ENCODE measurements around the gene MYADM. TPM values are rescaled to one million over a fixed set of nuclear protein-coding genes. Genes with fewer than 3 reads are reported as not detected.
"Not testable (repeated sequence)": the region's sequence is repeated elsewhere in the genome, so short reads cannot be mapped to it uniquely, and the experiment has no call there.

The MYADM gene
- total RNA-seq, 1 experiment from 2014 or later = 4.5 TPM

GRCh38 chr19:53865918-53866864 is 1.5 kb upstream of the MYADM start:
- in situ Hi-C loops (cut with HindIII; ENCODE audit: low pct_unique_long_range_greater_than_20kb, low sequenced_read_pairs) = no loop called here

GRCh38 chr19:53866865-53867224 is 838 bp upstream of the MYADM start:
- in situ Hi-C loops (cut with HindIII; ENCODE audit: low pct_unique_long_range_greater_than_20kb, low sequenced_read_pairs) = no loop called here

More at GRCh38 chr19:53865918-53866864, 1.5 kb upstream of the MYADM start:
- no peak for DNase-seq (ENCODE audit: low read depth, low spot score)

GRCh38 chr19:53868091-53868891 is 608 bp downstream of the MYADM start:
- no peak for DNase-seq (ENCODE audit: low read depth, low spot score)
- in situ Hi-C loops (cut with HindIII; ENCODE audit: low pct_unique_long_range_greater_than_20kb, low sequenced_read_pairs) = no loop called here

More at GRCh38 chr19:53866865-53867224, 838 bp upstream of the MYADM start:
- DNase-seq (ENCODE audit: low read depth, low spot score) = no peak

GRCh38 chr19:53868892-53869804 is 1.5 kb downstream of the MYADM start:
- in situ Hi-C loops (cut with HindIII; ENCODE audit: low pct_unique_long_range_greater_than_20kb, low sequenced_read_pairs) = no loop called here
- DNase-seq (ENCODE audit: low read depth, low spot score) = peak; percentile 79

- in situ Hi-C loops (cut with HindIII; ENCODE audit: low pct_unique_long_range_greater_than_20kb, low sequenced_read_pairs) = not testable (repeated sequence)
Observed at GRCh38 chr19:53869805-53870484, 2.3 kb downstream of the MYADM start.

GRCh38 chr19:53870485-53870844 is 2.8 kb downstream of the MYADM start:
- DNase-seq (ENCODE audit: low read depth, low spot score) = no peak
- in situ Hi-C loops (cut with HindIII; ENCODE audit: low pct_unique_long_range_greater_than_20kb, low sequenced_read_pairs) = no loop called here

More at GRCh38 chr19:53869805-53870484, 2.3 kb downstream of the MYADM start:
- not testable (repeated sequence) for DNase-seq (ENCODE audit: low read depth, low spot score)

GRCh38 chr19:53871454-53871853 is 3.8 kb downstream of the MYADM start:
- DNase-seq (ENCODE audit: low read depth, low spot score) = no peak
- in situ Hi-C loops (cut with HindIII; ENCODE audit: low pct_unique_long_range_greater_than_20kb, low sequenced_read_pairs) = no loop called here

- DNase-seq (ENCODE audit: low read depth, low spot score) = no peak
Observed at GRCh38 chr19:53872762-53873161, 5.1 kb downstream of the MYADM start.

GRCh38 chr19:53873773-53874605 is 6.3 kb downstream of the MYADM start:
- in situ Hi-C loops (cut with HindIII; ENCODE audit: low pct_unique_long_range_greater_than_20kb, low sequenced_read_pairs) = no loop called here
- no peak for DNase-seq (ENCODE audit: low read depth, low spot score)

More at GRCh38 chr19:53872762-53873161, 5.1 kb downstream of the MYADM start:
- in situ Hi-C loops (cut with HindIII; ENCODE audit: low pct_unique_long_range_greater_than_20kb, low sequenced_read_pairs) = no loop called here

- in situ Hi-C loops (cut with HindIII; ENCODE audit: low pct_unique_long_range_greater_than_20kb, low sequenced_read_pairs) = no loop called here
- no peak for DNase-seq (ENCODE audit: low read depth, low spot score)
Observed at GRCh38 chr19:53874606-53874990, 6.9 kb downstream of the MYADM start.

GRCh38 chr19:53875602-53876325 is 8.1 kb downstream of the MYADM start:
- no peak for DNase-seq (ENCODE audit: low read depth, low spot score)
- in situ Hi-C loops (cut with HindIII; ENCODE audit: low pct_unique_long_range_greater_than_20kb, low sequenced_read_pairs) = no loop called here

GRCh38 chr19:53876651-53877224 is 9.1 kb downstream of the MYADM start:
- in situ Hi-C loops (cut with HindIII; ENCODE audit: low pct_unique_long_range_greater_than_20kb, low sequenced_read_pairs) = no loop called here

GRCh38 chr19:53877361-53877766 is 9.7 kb downstream of the MYADM start:
- DNase-seq (ENCODE audit: low read depth, low spot score) = no peak
- in situ Hi-C loops (cut with HindIII; ENCODE audit: low pct_unique_long_range_greater_than_20kb, low sequenced_read_pairs) = no loop called here

More at GRCh38 chr19:53876651-53877224, 9.1 kb downstream of the MYADM start:
- no peak for DNase-seq (ENCODE audit: low read depth, low spot score)

GRCh38 chr19:53878776-53879139 is 11.1 kb downstream of the MYADM start:
- in situ Hi-C loops (cut with HindIII; ENCODE audit: low pct_unique_long_range_greater_than_20kb, low sequenced_read_pairs) = no loop called here
- no peak for DNase-seq (ENCODE audit: low read depth, low spot score)
